HG02763 (cell line): ENCODE results near the gene VPS13A.

ENCODE experiments used
- ATAC-seq: cut with Tn5 transposase; IDR thresholded peaks from one replicate; pipeline ENCODE4 v1.9.1; 2021; ENCODE audit warnings: mild to moderate bottlenecking, moderate library complexity; ENCODE audit not compliant: unreplicated experiment

VPS13A gene

DNA sequence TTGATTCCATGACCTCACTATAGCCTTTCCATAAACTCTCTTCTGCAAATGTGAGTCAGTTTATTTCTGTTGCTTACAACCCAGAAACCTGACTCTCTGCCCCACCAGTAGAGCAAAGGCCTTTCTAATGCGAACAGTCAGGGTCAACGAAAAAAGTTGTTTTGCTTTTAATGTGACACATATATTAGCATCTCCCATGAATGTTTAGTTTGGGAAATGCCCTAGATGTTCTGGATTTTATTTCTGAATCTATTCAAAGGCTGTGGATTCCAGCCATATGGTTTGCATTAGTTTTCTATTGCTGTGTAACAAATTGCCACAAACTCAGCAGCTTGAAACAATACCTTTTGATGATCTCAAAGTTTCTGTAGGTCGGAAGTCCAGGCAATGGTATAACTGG lies 277.3 kb downstream of the VPS13A start:
- no peak for ATAC-seq

DNA sequence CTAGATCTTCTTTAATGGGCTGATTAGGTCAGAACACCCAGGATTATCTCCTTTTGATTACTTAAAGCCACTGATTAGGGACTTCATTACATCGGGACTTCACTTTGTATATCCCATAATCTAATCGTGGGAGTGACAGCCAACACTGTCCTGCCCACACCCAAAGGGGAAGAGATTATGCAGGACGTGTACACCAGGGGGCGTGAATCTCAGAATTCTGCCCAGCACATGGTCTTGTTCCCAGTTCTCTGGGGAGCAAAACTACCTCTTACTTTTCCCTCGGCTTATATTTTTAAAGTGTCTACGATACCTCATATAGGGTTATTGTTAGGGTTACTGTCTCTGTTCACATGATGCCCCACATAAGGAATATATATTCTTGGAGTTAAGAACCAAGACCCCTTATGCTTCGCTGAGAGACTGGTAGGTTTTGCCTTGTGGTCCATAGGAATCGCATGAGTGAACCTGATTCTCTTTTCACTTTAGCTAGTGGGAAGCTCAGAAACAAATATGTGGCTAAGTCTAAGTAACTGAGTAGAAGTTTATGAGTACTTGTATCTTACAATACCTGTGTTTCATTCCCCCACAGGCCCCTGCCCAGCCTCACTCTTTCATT lies 278.1 kb downstream of the VPS13A start:
- ATAC-seq: no peak

DNA sequence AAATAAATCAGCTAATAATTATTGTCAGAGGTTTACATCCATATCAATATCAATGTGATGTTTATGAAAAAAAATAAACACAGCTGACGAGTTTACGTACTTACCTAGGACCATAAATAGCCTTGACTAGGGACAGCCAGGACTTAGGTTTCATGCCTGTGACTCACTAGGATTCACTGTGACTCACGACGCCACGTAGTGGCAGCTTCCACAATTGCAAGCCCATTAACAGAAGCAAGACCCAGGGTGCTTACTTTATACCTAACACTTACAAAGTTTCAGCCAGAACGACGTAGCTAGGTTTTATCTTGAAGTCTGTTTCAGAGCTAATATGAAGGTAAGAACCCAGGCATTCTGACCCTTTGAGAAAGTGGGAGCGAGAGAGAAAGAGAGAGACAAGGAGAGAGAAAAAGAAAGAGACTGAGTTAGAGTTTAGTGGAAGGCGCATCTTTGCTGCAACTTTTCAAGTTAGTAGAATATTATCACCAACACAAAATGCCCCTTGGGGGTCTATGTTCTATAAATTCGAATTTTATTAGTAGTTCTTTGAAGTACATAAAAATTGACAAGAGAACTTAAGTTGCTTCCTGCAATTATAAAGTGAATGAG lies 279.6 kb downstream of the VPS13A start:
- peak; percentile 81 for ATAC-seq

DNA sequence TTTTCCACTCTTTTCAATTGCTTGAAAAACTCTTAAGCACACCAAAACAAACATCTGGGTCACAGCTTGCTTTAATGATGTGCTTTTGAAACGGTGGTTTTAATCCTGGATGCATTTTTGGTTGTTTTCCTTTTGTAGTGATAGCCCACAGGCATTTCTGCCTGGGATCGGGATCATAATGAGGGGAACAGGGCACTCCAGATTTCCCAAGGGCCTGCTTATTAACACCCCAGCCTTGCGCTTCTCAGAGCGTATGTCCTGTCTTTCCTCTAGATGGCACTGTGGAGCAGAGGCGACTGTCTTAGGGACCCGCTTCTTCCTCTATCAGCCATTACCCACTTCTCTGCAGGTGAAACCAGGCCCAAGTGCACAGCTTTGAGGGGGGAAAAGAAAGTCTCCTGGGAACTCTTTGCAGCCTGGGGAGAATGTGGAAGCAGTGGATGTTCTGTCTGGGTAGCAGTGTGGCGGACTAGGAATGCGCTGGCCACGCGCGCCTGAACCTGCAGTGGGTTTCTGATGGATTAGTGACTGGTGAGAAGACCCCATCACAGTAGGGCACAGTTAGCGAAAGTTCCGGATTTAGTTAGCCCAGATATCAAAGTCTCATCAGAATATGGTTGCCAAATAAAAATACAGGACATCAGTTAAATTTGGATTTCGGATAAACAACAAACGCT lies 280.7 kb downstream of the VPS13A start:
- peak; percentile 71 for ATAC-seq

DNA sequence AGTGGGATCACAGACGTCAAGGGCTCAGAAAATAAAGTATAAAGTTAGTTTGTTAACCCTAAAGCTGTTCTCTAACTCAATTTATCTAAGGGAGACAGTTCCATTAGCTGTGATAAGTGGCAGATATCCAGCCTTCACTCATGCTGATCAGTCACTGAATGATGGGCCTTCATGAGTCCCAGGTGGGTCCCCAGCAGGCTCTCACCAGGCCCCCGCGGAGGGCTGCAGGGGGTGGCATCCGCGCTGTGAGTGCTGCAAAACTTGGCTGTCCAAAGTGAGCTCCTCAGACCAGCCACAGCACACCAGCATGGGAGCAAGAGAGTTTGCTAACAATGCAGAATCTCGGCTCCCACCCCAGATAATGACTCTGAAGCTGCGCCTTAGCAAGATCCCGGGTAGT lies 283.6 kb downstream of the VPS13A start:
- ATAC-seq: no peak

DNA sequence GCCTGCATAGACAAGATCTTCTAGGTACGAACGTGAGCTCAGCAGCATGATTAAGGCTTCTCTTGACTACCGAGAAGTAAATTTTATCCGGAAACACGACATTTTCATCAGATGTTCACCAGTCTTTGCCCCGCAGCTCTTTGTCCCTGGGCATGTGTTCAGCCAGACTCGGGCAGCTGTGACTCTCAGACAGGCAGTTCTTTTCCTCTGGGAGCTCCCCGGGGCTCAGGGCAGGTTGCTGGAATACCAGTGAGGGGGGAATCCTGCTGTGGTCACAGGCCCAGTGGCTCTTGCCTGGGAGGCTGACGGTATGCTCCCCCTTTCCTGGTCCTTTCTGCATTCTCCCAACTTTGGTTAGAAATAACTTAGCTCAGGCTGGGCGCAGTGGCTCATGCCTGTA lies 284.7 kb downstream of the VPS13A start:
- no peak for ATAC-seq

DNA sequence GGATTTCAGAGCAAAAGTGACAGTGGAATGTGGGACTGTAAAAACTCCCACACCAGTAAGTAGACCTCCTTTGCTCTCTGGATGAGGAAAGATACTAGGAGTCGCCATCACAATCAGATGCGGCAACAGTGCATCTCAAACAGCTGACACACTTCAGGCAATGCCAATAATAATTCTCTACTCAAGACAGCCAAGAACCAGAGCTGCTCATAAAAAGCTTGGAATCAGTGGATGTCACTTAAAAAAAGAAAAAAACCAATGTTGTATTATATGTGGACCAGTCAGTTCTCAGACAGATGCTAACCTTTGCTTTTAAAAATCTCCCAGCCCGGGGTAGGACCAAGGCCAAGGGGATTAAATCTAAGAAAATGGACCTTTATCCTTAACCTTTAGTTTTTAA lies 285.8 kb downstream of the VPS13A start:
- ATAC-seq: no peak

DNA sequence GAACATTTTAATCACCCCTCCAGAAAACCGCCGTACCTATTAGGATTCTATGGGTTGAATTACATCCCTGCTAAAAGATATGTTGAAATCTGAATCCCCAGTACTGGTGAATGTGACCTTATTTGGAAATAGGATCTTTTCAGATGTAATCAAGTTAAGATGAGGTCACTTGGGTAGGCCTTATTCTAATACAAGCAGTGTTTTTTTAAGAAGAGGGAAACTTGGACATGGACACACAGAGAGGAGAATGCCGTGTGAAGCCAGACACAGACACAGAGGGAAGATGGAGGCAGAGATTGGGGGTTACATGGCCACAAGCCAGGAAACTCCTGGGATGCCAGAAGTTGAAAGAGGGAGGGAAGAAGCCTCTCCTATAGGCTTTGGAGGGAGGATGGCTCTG lies 287.3 kb downstream of the VPS13A start:
- ATAC-seq: no peak

DNA sequence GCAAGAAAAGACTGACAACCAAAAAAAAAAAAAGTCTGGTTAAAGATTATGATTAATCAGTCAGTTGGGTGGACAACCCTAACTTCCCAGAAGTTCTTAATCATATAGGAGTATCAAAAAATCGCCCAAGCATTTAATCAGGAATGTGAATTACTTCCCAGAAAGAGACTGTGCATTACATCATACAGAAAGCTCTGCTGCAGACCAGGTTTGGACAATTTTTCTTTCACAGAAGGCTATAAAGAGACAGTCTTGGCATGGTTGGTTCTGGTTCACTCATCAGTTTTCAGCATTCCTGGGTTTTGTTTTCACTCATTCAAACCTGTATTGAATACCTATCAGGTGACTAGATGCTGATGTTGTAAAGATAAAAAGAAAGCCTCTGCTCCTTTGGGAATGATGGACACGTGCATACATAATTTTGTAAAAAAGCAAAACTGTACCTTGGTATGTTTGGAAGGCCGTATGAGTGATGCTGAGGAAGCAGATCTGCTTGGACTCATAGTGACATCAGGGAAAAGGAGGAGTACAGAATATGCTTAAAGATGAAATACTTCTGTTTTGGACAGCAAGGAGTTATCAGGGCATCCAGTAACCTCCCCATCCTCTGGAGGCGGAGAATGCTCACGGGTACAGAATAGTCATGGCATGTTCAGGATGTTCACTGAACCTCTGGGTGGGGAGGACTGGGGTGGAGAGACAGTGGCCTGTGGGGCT lies 292.3 kb downstream of the VPS13A start:
- no peak for ATAC-seq
